Activated CD8-positive, alpha-beta T cell treated with anti-CD3 and anti-CD28 coated beads for 36 hours (primary cell): ENCODE results near the gene OR4K5. TPM values are rescaled to one million over a fixed set of nuclear protein-coding genes. Genes with fewer than 3 reads are reported as not detected.
"Not testable (repeated sequence)": the region's sequence is repeated elsewhere in the genome, so short reads cannot be mapped to it uniquely, and the experiment has no call there.

ENCODE experiments used
- ATAC-seq: fragments of 200-7000 bp; cut with Tn5 transposase; one replicate; pipeline ENCODE4 v1.10.0; 2021; ENCODE audit warnings: mild to moderate bottlenecking, moderate library complexity
- CTCF ChIA-PET: fragments of 350-600 bp; sonication (Branson Sonifier 250); formaldehyde crosslinking; loops from one replicate; lab custom pipeline; 2021; ENCODE audit warnings: antibody characterized with exemption; lab: Charles Lee
- POLR2A ChIA-PET: fragments of 350-600 bp; sonication (Branson Sonifier 250); formaldehyde crosslinking; loops from one replicate; lab custom pipeline; 2021; ENCODE audit warnings: antibody characterized with exemption; lab: Charles Lee
- DNase-seq: peaks from one replicate; pipeline ENCODE4 v3.0.0-alpha.2; 2020
- H3K27ac Mint-ChIP-seq: one replicate; pipeline ENCODE4 v1.8.0; 2021; ENCODE audit warnings: mild to moderate bottlenecking, mixed read lengths
- H3K27me3 Mint-ChIP-seq: one replicate; pipeline ENCODE4 v1.8.0; 2021; ENCODE audit warnings: mixed read lengths
- H3K36me3 Mint-ChIP-seq: one replicate; pipeline ENCODE4 v1.8.0; 2021; ENCODE audit warnings: low read depth, mixed read lengths
- H3K4me1 Mint-ChIP-seq: one replicate; pipeline ENCODE4 v1.8.0; 2021; ENCODE audit warnings: low read depth, mixed read lengths
- H3K4me3 Mint-ChIP-seq: one replicate; pipeline ENCODE4 v1.8.0; 2021; ENCODE audit warnings: mild to moderate bottlenecking, moderate library complexity, mixed read lengths
- H3K9me3 Mint-ChIP-seq: one replicate; pipeline ENCODE4 v1.8.0; 2021; ENCODE audit warnings: mixed read lengths
- intact Hi-C: fragments of 100-400 bp; cut with micrococcal nuclease; formaldehyde crosslinking; loops from one replicate; pipeline ENCODE4 v1.10.0; 2022
- total RNA-seq, 2 experiments: library from RNA; stranded (reverse); gene quantifications; one replicate each; pipeline ENCODE4 v1.2.3, GENCODE V29; 2021
- TF ChIP-seq, protein P1 (sequence below): fragments of 200-600 bp; IDR thresholded peaks from one replicate; pipeline ENCODE4 v1.8.0; 2022; ENCODE audit warnings: antibody characterized with exemption, mild to moderate bottlenecking

OR4K5 gene
- total RNA-seq, 2 experiments from 2014 or later: not detected

DNA sequence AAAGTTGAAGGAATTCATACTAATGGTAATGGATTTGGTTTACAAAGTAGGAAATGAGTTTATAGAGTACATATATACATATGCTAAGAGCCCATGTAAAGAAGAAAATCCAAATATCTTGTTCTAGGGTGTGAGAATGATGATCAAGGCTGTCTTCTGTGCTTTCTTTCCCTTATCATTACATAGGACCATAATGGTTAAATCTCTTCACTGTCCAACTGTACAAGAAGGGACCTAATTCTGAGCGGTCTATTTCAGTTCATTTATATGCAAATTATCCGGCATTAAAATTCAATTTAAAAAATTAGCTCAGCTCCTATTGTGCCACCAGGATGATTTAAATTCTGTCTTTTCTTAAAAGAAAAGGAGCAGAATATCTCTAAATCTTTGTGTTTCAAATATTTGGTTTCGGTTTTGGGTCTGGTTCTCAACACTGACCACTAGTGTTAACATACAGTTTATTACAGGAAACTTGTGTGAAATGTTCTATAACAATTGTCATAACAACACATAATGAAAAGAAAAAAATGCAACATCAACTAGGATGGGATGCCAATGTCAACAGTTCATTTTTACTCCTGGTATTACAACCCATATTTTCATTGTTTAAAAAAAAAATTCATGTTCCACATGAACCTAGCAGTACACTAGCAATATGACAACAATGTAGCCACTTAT, 27.1 kb downstream of the OR4K5 start:
- no peaks in the 10 kb centered on the region for H3K4me1 Mint-ChIP-seq
- ATAC-seq: no peak

DNA sequence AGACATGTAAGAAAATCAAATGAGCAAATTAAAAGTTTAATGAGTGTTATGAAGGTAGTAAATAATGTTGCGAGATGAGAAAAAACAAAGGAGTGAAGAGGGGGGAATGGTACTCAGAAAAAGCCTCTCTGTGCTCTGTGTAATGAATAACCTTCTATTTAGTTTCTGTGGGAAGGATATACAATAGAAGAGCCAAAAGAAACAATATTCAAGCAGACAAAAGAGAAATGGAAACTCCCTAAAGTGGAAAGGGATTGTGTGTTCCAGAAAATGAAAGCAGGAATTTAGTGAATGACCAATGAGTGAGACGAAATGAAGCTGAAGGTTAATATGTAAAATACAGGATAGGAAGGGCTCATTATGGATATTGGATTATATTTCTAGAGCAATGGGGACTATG, 28.8 kb downstream of the OR4K5 start:
- H3K27me3 Mint-ChIP-seq: no peaks in the 10 kb centered on the region
- CTCF ChIA-PET: no interaction called here
- peaks cover 2% of the 10 kb centered on the region for H3K9me3 Mint-ChIP-seq

More for the DNA sequence above, 27.1 kb downstream of the OR4K5 start:
- POLR2A ChIA-PET: no interaction called here
- Mint-ChIP-seq H3K4me3 (no peak overlapping the region), H3K27ac (no peak overlapping the region), H3K27me3 (no peaks in the 10 kb centered on the region), H3K9me3 (peaks cover 2% of the 10 kb centered on the region), H3K36me3 (no peaks in the 10 kb centered on the region)
- intact Hi-C loops: no loop called here
- TF ChIP-seq, protein P1, sequence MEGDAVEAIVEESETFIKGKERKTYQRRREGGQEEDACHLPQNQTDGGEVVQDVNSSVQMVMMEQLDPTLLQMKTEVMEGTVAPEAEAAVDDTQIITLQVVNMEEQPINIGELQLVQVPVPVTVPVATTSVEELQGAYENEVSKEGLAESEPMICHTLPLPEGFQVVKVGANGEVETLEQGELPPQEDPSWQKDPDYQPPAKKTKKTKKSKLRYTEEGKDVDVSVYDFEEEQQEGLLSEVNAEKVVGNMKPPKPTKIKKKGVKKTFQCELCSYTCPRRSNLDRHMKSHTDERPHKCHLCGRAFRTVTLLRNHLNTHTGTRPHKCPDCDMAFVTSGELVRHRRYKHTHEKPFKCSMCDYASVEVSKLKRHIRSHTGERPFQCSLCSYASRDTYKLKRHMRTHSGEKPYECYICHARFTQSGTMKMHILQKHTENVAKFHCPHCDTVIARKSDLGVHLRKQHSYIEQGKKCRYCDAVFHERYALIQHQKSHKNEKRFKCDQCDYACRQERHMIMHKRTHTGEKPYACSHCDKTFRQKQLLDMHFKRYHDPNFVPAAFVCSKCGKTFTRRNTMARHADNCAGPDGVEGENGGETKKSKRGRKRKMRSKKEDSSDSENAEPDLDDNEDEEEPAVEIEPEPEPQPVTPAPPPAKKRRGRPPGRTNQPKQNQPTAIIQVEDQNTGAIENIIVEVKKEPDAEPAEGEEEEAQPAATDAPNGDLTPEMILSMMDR: no peak
- DNase-seq: no peak
- CTCF ChIA-PET: no interaction called here

DNA sequence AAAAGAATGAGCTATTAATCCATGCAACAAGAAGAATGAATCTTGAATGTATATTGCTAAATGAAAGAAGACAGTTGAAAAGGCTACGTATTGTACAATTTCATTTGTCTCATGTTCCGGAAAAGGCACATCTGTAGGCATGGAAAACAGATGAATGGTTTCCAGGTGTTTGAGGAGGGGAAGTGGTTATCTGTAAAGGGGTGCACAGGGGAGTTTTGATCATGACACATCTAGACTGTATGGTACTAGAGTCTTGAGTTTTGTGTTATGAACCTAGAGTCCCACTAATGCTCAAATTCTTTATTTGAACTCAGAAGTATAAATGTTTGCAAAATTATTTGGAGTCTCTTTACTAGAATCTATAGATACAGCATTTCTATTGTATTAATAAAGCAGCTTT, 49.3 kb downstream of the OR4K5 start:
- H3K27me3 Mint-ChIP-seq, intact Hi-C loops, H3K27ac Mint-ChIP-seq, DNase-seq, H3K4me3 Mint-ChIP-seq, H3K9me3 Mint-ChIP-seq, CTCF ChIA-PET, POLR2A ChIA-PET, H3K36me3 Mint-ChIP-seq, ATAC-seq: not testable (repeated sequence)
- H3K4me1 Mint-ChIP-seq: peaks cover 22% of the 10 kb centered on the region

More for the DNA sequence above, 28.8 kb downstream of the OR4K5 start:
- TF ChIP-seq, protein P1: no peak
- Mint-ChIP-seq H3K36me3 (no peaks in the 10 kb centered on the region), H3K4me3 (no peak overlapping the region), H3K27ac (no peak overlapping the region), H3K4me1 (no peaks in the 10 kb centered on the region)
- intact Hi-C loops: no loop called here
- POLR2A ChIA-PET: no interaction called here
- ATAC-seq (no peak), DNase-seq (no peak)

Other genes with a start within 250 kb of the OR4K5 start
- not detected for gene OR11H2, start 206.7 kb upstream of the OR4K5 start, total RNA-seq
- not detected for gene OR4Q3, start 177.0 kb upstream of the OR4K5 start, total RNA-seq
- gene OR4M1, start 147.1 kb upstream of the OR4K5 start, total RNA-seq: not detected
- gene OR4N2, start 116.8 kb upstream of the OR4K5 start, total RNA-seq: not detected
- not detected for gene OR4K2, start 45.5 kb upstream of the OR4K5 start, total RNA-seq
- gene OR4K1, start 10.3 kb downstream of the OR4K5 start, total RNA-seq: not detected
- gene OR4K15, start 55.0 kb downstream of the OR4K5 start, total RNA-seq: not detected
- gene OR4Q2, start 81.6 kb downstream of the OR4K5 start, total RNA-seq: not detected
- gene OR4K14, start 98.7 kb downstream of the OR4K5 start, total RNA-seq: not detected
- gene OR4K13, start 115.4 kb downstream of the OR4K5 start, total RNA-seq: not detected
- gene OR4L1, start 139.4 kb downstream of the OR4K5 start, total RNA-seq: not detected
- not detected for gene OR4K17, start 190.1 kb downstream of the OR4K5 start, total RNA-seq
- gene OR4N5, start 218.2 kb downstream of the OR4K5 start, total RNA-seq: not detected